Keratinocyte (primary cell): Measurements from ENCODE around the gene B9D2. TPM values are rescaled to one million over a fixed set of nuclear protein-coding genes. Genes with fewer than 3 reads are reported as not detected.

Experiments
- DNase-seq: peaks from one replicate; pipeline ENCODE4 v3.0.0-alpha.2; 2011; ENCODE audit warnings: low read depth, missing footprints, low spot score
- FAIRE-seq: peaks from 2 replicates; lab custom pipeline; 2011; peaks lifted over from hg19 to GRCh38; lab: Jason Lieb, UNC
- H2AFZ ChIP-seq: 2 replicates; pipeline ENCODE4 v1.6.0; 2012; ENCODE audit warnings: low read length, control low read depth, inconsistent platforms; ENCODE audit not compliant: control insufficient read depth
- H3K27ac ChIP-seq: 2 replicates; pipeline ENCODE4 v1.5.1; 2011; ENCODE audit warnings: low read length; ENCODE audit not compliant: control insufficient read depth, insufficient read depth
- H3K27me3 ChIP-seq: 3 replicates; pipeline ENCODE4 v1.6.0; 2011; ENCODE audit warnings: low read length; ENCODE audit not compliant: control insufficient read depth, insufficient read depth; ENCODE audit errors: extremely low read depth
- H3K36me3 ChIP-seq, 2 experiments: 2 replicates in 1 of 2; 3 replicates in 1 of 2; pipeline ENCODE4 v1.5.1; 2011; ENCODE audit warnings: low read length in 2 of 2, mild to moderate bottlenecking in 1 of 2; ENCODE audit not compliant: control insufficient read depth in 2 of 2, insufficient read depth in 2 of 2; ENCODE audit errors: extremely low read depth in 1 of 2
- H3K4me1 ChIP-seq: 3 replicates; pipeline ENCODE4 v1.5.1; 2011; ENCODE audit warnings: low read length; ENCODE audit not compliant: control insufficient read depth, insufficient read depth; ENCODE audit errors: extremely low read depth
- H3K4me2 ChIP-seq: 3 replicates; pipeline ENCODE4 v1.6.0; 2011; ENCODE audit warnings: low read depth, low read length; ENCODE audit not compliant: control insufficient read depth, insufficient read depth; ENCODE audit errors: extremely low read depth
- H3K4me3 ChIP-seq, 3 experiments: fragments of 200-600 bp in 1 of 3; sonication (generic) in 1 of 3; 2 replicates in 2 of 3; 3 replicates in 1 of 3; pipeline ENCODE4 v1.5.1; 2011 to 2016; ENCODE audit warnings: low read length in 3 of 3, mild to moderate bottlenecking in 3 of 3, control low read depth in 2 of 3, inconsistent platforms in 1 of 3, low read depth in 1 of 3, mixed read lengths in 1 of 3, mixed run types in 1 of 3, moderate library complexity in 1 of 3; ENCODE audit not compliant: control insufficient read depth in 2 of 3, insufficient read depth in 2 of 3; ENCODE audit errors: extremely low read depth in 1 of 3
- H3K79me2 ChIP-seq: 2 replicates; pipeline ENCODE4 v1.6.0; 2012; ENCODE audit warnings: low read length; ENCODE audit not compliant: control insufficient read depth, insufficient read depth
- H3K9ac ChIP-seq: 3 replicates; pipeline ENCODE4 v1.6.0; 2011; ENCODE audit warnings: low read length; ENCODE audit not compliant: control insufficient read depth, insufficient read depth; ENCODE audit errors: extremely low read depth
- H3K9me1 ChIP-seq: 3 replicates; pipeline ENCODE4 v1.6.0; 2011; ENCODE audit warnings: low read length; ENCODE audit not compliant: control insufficient read depth, insufficient read depth; ENCODE audit errors: extremely low read depth
- H3K9me3 ChIP-seq: 2 replicates; pipeline ENCODE4 v1.5.1; 2012; ENCODE audit warnings: low read depth, low read length; ENCODE audit not compliant: control insufficient read depth
- H4K20me1 ChIP-seq: 3 replicates; pipeline ENCODE4 v1.6.0; 2011; ENCODE audit warnings: low read length; ENCODE audit not compliant: control insufficient read depth, insufficient read depth; ENCODE audit errors: extremely low read depth
- EZH2 ChIP-seq: IDR thresholded peaks from one replicate; pipeline ENCODE4 v1.6.1; 2012; ENCODE audit warnings: inconsistent platforms, mild to moderate bottlenecking, low read length, moderate library complexity
- dilution Hi-C: fragments of 300-500 bp; cut with MboI; formaldehyde crosslinking; loops from one replicate; pipeline ENCODE4 v1.7.0; 2020; ENCODE audit warnings: low sequenced_read_pairs; ENCODE audit not compliant: extremely low pct_ligation_motif_present
- polyA plus RNA-seq, 5 experiments: library from polyadenylated mRNA; depleted of rRNA in 3 of 5; stranded (reverse) in 3 of 5; stranded (forward) in 1 of 5; unstranded in 1 of 5; fragments of >200 nt; gene quantifications; 1 replicate in 1 of 5; 2 replicates in 3 of 5; 3 replicates in 1 of 5; pipeline versions ENCODE4 v1.2.1 to v1.2.3, GENCODE V29; 2011 to 2012; ENCODE audit warnings: missing spikeins in 2 of 5, low read depth in 1 of 5, low replicate concordance in 1 of 5
- TF ChIP-seq, protein P1 (sequence below), 3 experiments: IDR thresholded peaks in 1 of 3; conservative IDR thresholded peaks in 1 of 3; optimal IDR thresholded peaks in 1 of 3; 2 replicates in 2 of 3; 3 replicates in 1 of 3; pipeline versions ENCODE3 to v1.5.1; 2011; ENCODE audit warnings: low read length in 3 of 3, mild to moderate bottlenecking in 3 of 3, moderate library complexity in 2 of 3, control low read depth in 1 of 3, inconsistent platforms in 1 of 3; ENCODE audit not compliant: insufficient read depth in 2 of 3; ENCODE audit errors: extremely low read depth in 1 of 3

Gene B9D2
- polyA plus RNA-seq, 1 donor (not counting 4 experiments of a cell fraction or from before 2014, with no cell fraction given) = 2.8 TPM

DNA sequence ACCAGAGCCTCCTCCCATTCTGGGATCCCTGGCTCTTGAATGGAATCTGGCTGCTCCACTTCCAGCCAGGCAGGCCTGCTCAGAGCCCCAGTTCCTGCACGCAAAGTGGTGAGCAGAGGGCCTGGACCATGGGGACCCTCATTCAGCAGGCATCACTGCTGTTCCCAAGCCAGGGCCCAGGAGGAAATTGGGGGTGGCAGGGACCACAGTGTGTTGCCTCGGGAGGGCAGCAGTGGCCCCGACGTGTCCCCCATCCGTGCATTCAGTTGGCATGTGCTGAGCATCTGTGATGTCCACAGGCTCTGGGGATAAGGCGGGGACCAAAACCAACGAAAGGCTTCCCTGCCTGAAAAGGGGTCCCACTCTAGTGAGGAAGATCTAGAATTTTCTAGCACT lies 42.7 kb downstream of the B9D2 start:
- no peak overlapping the region for H3K9ac ChIP-seq
- H3K9me3 ChIP-seq = no peaks in the 10 kb centered on the region
- H3K4me3 ChIP-seq = no peak overlapping the region
- dilution Hi-C loops = no loop called here
- no peak overlapping the region for H3K4me2 ChIP-seq
- no peaks in the 10 kb centered on the region for H3K79me2 ChIP-seq
- peaks cover 32 to 33% of the 10 kb centered on the region in 2 experiments for H3K36me3 ChIP-seq
- no peak overlapping the region for H2AFZ ChIP-seq
- no peaks in the 10 kb centered on the region for H3K4me1 ChIP-seq
- DNase-seq = no peak
- peaks cover 3% of the 10 kb centered on the region for H4K20me1 ChIP-seq
- H3K9me1 ChIP-seq = no peaks in the 10 kb centered on the region
- H3K27me3 ChIP-seq = no peaks in the 10 kb centered on the region
- H3K27ac ChIP-seq = no peak overlapping the region
- no peak for TF ChIP-seq EZH2
- TF ChIP-seq, protein P1, sequence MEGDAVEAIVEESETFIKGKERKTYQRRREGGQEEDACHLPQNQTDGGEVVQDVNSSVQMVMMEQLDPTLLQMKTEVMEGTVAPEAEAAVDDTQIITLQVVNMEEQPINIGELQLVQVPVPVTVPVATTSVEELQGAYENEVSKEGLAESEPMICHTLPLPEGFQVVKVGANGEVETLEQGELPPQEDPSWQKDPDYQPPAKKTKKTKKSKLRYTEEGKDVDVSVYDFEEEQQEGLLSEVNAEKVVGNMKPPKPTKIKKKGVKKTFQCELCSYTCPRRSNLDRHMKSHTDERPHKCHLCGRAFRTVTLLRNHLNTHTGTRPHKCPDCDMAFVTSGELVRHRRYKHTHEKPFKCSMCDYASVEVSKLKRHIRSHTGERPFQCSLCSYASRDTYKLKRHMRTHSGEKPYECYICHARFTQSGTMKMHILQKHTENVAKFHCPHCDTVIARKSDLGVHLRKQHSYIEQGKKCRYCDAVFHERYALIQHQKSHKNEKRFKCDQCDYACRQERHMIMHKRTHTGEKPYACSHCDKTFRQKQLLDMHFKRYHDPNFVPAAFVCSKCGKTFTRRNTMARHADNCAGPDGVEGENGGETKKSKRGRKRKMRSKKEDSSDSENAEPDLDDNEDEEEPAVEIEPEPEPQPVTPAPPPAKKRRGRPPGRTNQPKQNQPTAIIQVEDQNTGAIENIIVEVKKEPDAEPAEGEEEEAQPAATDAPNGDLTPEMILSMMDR (optimal IDR thresholded peaks at IDR 0.05 in 1 of 3, IDR thresholded peaks at IDR 0.05 in 1 of 3, conservative IDR thresholded peaks at IDR 0.05 in 1 of 3; ENCODE audit: extremely low read depth in 1 of 3, insufficient read depth in 2 of 3, low read length in 3 of 3) = no peak
- no peak for FAIRE-seq

DNA sequence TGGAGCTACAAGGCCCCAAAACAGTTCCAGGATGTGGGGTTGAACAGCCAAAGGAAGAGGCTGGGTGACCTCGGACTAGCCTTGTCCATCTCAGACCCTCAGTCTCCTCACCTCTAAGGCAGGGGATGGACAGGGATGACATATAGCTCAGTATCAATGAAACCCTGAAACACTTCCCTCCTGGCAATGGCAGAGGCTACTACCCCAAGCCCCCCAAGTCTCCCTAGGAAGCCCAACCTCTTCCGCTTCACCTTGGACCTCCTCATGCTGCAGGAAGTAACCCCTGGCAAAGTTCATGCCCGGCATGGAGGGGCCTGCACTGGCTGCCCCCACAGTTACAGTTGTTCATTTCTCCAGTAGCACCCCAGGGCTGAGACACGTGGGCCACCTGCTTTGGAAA lies 43.4 kb downstream of the B9D2 start:
- no peak for DNase-seq
- FAIRE-seq = no peak

More for the DNA sequence above, 43.4 kb downstream of the B9D2 start:
- peaks cover 2% of the 10 kb centered on the region for H3K79me2 ChIP-seq
- no peaks in the 10 kb centered on the region for H3K9me3 ChIP-seq
- H3K4me2 ChIP-seq = no peak overlapping the region
- H3K9ac ChIP-seq = no peak overlapping the region
- H3K27me3 ChIP-seq = no peaks in the 10 kb centered on the region
- TF ChIP-seq, protein P1 (optimal IDR thresholded peaks at IDR 0.05 in 1 of 3, IDR thresholded peaks at IDR 0.05 in 1 of 3, conservative IDR thresholded peaks at IDR 0.05 in 1 of 3; ENCODE audit: extremely low read depth in 1 of 3, insufficient read depth in 2 of 3, low read length in 3 of 3) = no peak
- no peak for TF ChIP-seq EZH2
- H2AFZ ChIP-seq = no peak overlapping the region
- H3K36me3 ChIP-seq = peaks cover 35 to 37% of the 10 kb centered on the region in 2 experiments
- dilution Hi-C loops = no loop called here
- H4K20me1 ChIP-seq = peaks cover 3% of the 10 kb centered on the region
- H3K27ac ChIP-seq = no peak overlapping the region
- no peaks in the 10 kb centered on the region for H3K4me1 ChIP-seq
- no peaks in the 10 kb centered on the region for H3K9me1 ChIP-seq
- H3K4me3 ChIP-seq = no peak overlapping the region
